Fibroblast of lung (primary cell): ENCODE results near the gene NKPD1.

ENCODE experiments used
- EZH2 ChIP-seq: IDR thresholded peaks from 2 replicates; pipeline ENCODE4 v1.5.1; 2012; ENCODE audit warnings: low read length, control low read depth, mild to moderate bottlenecking; ENCODE audit errors: missing control alignments
- TF ChIP-seq, protein P1 (sequence below), 2 donors: IDR thresholded peaks in 1 of 2; conservative IDR thresholded peaks in 1 of 2; 1 replicate in 1 of 2; 2 replicates in 1 of 2; pipeline ENCODE4 v1.5.1; 2011 to 2012; ENCODE audit warnings: low read length in 2 of 2, control low read depth in 1 of 2, inconsistent platforms in 1 of 2, low read depth in 1 of 2, mild to moderate bottlenecking in 1 of 2

DNA sequence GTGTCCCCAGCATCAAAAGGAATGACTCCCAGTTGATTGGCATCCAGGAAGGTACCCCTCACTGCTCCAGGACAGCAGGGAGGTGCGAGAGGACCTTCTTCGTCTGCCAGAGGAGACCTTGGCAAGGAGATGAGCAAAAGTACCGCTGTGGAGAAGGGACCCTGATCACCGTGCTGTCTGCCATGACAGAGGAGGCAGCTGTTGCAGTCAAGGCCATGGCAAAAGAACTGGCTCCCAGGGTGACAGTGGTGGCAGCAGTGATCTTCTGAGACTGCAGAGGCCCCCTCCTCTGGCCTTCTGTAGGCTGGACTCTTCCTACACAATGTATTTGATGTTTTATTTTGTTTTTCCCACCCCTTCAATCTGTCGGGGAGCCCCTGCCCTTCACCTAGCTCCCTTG, 32.0 kb downstream of the NKPD1 start:
- TF ChIP-seq, protein P1, sequence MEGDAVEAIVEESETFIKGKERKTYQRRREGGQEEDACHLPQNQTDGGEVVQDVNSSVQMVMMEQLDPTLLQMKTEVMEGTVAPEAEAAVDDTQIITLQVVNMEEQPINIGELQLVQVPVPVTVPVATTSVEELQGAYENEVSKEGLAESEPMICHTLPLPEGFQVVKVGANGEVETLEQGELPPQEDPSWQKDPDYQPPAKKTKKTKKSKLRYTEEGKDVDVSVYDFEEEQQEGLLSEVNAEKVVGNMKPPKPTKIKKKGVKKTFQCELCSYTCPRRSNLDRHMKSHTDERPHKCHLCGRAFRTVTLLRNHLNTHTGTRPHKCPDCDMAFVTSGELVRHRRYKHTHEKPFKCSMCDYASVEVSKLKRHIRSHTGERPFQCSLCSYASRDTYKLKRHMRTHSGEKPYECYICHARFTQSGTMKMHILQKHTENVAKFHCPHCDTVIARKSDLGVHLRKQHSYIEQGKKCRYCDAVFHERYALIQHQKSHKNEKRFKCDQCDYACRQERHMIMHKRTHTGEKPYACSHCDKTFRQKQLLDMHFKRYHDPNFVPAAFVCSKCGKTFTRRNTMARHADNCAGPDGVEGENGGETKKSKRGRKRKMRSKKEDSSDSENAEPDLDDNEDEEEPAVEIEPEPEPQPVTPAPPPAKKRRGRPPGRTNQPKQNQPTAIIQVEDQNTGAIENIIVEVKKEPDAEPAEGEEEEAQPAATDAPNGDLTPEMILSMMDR (conservative IDR thresholded peaks at IDR 0.05 in 1 of 2, IDR thresholded peaks at IDR 0.05 in 1 of 2; ENCODE audit: low read depth in 1 of 2, low read length in 2 of 2) = no peak
- TF ChIP-seq EZH2 = no peak
